ENCODE results near the gene PFDN1.

Gene PFDN1

GRCh38 chr5:140261403-140262171 lies 41.3 kb downstream of the PFDN1 start:
- DNase-seq (ENCODE audit: low read depth in 1 of 2, low spot score in 1 of 2), result no peak

GRCh38 chr5:140260089-140260656 lies 42.7 kb downstream of the PFDN1 start:
- DNase-seq (ENCODE audit: low read depth in 1 of 2, low spot score in 1 of 2), result no peak

- no peak for DNase-seq (ENCODE audit: low read depth in 1 of 2, low spot score in 1 of 2)
Observed at GRCh38 chr5:140259500-140259899, 43.4 kb downstream of the PFDN1 start.

- DNase-seq (ENCODE audit: low read depth in 1 of 2, low spot score in 1 of 2), result no peak
Observed at GRCh38 chr5:140258873-140259272, 44.0 kb downstream of the PFDN1 start.

- no peak for DNase-seq (ENCODE audit: low read depth in 1 of 2, low spot score in 1 of 2)
Observed at GRCh38 chr5:140258016-140258415, 44.9 kb downstream of the PFDN1 start.

GRCh38 chr5:140256726-140257125 lies 46.2 kb downstream of the PFDN1 start:
- DNase-seq (ENCODE audit: low read depth in 1 of 2, low spot score in 1 of 2), result no peak

- no peak for DNase-seq (ENCODE audit: low read depth in 1 of 2, low spot score in 1 of 2)
Observed at GRCh38 chr5:140255460-140256157, 47.3 kb downstream of the PFDN1 start.

GRCh38 chr5:140253985-140254384 lies 48.9 kb downstream of the PFDN1 start:
- DNase-seq (ENCODE audit: low read depth in 1 of 2, low spot score in 1 of 2), result no peak

GRCh38 chr5:140252470-140253126 lies 50.3 kb downstream of the PFDN1 start:
- DNase-seq (ENCODE audit: low read depth in 1 of 2, low spot score in 1 of 2), result no peak

GRCh38 chr5:140251527-140251973 lies 51.4 kb downstream of the PFDN1 start:
- DNase-seq (ENCODE audit: low read depth in 1 of 2, low spot score in 1 of 2), result peak; percentile 14 to 29

GRCh38 chr5:140250386-140250785 lies 52.5 kb downstream of the PFDN1 start:
- no peak for DNase-seq (ENCODE audit: low read depth in 1 of 2, low spot score in 1 of 2)

GRCh38 chr5:140249536-140249935 lies 53.4 kb downstream of the PFDN1 start:
- DNase-seq (ENCODE audit: low read depth in 1 of 2, low spot score in 1 of 2), result no peak

GRCh38 chr5:140248414-140248813 lies 54.5 kb downstream of the PFDN1 start:
- DNase-seq (ENCODE audit: low read depth in 1 of 2, low spot score in 1 of 2), result no peak

GRCh38 chr5:140246378-140247122 lies 56.4 kb downstream of the PFDN1 start:
- DNase-seq (ENCODE audit: low read depth in 1 of 2, low spot score in 1 of 2), result no peak

GRCh38 chr5:140245926-140246325 lies 57.0 kb downstream of the PFDN1 start:
- no peak for DNase-seq (ENCODE audit: low read depth in 1 of 2, low spot score in 1 of 2)

- DNase-seq (ENCODE audit: low read depth in 1 of 2, low spot score in 1 of 2), result no peak
Observed at GRCh38 chr5:140245341-140245740, 57.6 kb downstream of the PFDN1 start.

- DNase-seq (ENCODE audit: low read depth in 1 of 2, low spot score in 1 of 2), result peak; percentile 59 to 65
Observed at GRCh38 chr5:140244525-140245025, 58.3 kb downstream of the PFDN1 start.

- DNase-seq (ENCODE audit: low read depth in 1 of 2, low spot score in 1 of 2), result no peak
Observed at GRCh38 chr5:140243706-140244250, 59.1 kb downstream of the PFDN1 start.

GRCh38 chr5:140242890-140243585 lies 59.9 kb downstream of the PFDN1 start:
- DNase-seq (ENCODE audit: low read depth in 1 of 2, low spot score in 1 of 2), result no peak

GRCh38 chr5:140242099-140242498 lies 60.8 kb downstream of the PFDN1 start:
- no peak for DNase-seq (ENCODE audit: low read depth in 1 of 2, low spot score in 1 of 2)

All from stimulated activated CD4-positive, alpha-beta T cell treated with anti-CD3 and anti-CD28 coated beads, Interleukin-15, amount 100 ng/mL, for 1 hour (primary cell).